SU-DHL-6 (cell line): ENCODE results near the gene WIZ.

Experiments
- CTCF ChIP-seq: fragments of 200-600 bp; sonication (generic); IDR thresholded peaks from one replicate; pipeline ENCODE4 v1.5.1; 2017; ENCODE audit warnings: antibody characterized with exemption, mild to moderate bottlenecking, low read length, moderate library complexity; ENCODE audit not compliant: insufficient read depth, poor library complexity, severe bottlenecking
- EZH2phosphoT487 ChIP-seq: fragments of 200-600 bp; sonication (generic), shearing (Covaris generic); conservative IDR thresholded peaks from 2 replicates; pipeline ENCODE4 v1.6.1; 2018; ENCODE audit warnings: mild to moderate bottlenecking, antibody characterized with exemption, low read length, moderate library complexity, mixed read lengths

DNA sequence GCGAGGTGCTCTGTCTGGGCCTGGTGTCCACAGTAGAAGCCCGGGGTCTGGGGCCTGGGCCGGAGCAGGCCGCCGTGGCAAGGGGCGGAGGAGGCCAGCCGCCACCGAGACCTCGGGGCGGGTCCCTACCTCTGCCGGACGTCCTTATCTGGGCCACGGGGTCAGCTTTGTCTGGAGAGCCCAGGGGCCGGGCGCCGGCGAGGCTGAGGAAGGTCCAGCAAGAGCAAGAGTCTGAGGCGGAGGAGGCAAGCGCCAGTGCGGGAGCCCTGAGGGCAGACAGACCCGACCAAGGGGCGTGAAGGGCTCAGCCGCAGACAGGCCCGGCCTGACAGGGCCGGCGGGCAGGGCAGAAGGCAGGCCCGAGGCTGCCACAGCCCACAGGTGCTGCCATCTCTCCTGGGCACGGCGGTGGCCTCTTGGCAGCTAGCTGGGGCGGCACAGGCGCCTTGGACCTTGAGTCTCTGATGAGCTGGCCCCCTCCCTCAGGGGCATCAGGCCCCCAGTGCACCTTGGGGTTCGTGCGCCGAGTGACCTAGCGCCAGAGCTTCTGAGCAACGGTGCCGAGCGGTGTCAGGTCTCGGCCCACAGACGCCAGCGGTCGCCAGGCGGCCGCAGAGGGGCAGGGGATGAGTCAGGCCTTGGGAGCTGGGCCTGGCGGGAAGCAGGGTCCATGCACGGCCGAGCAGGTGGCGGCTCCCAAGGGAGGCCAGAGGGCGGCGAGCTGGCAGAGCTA lies 51.1 kb downstream of the WIZ start:
- TF ChIP-seq CTCF (no peak), EZH2phosphoT487 (no peak)
